Spinal cord (tissue), 10 donors: ENCODE measurements around the gene HES7. TPM values are rescaled to one million over a fixed set of nuclear protein-coding genes. Genes with fewer than 3 reads are reported as not detected.

Source experiments
- DNase-seq, 6 donors: peaks; one replicate each; pipeline versions ENCODE4 v3.0.0 to v3.0.0-alpha.2; 2013 to 2015; ENCODE audit warnings: low spot score in 6 of 6, low read depth in 4 of 6
- H3K27ac ChIP-seq: one replicate; pipeline ENCODE4 v1.5.1; 2013; ENCODE audit warnings: low read depth, low read length, control low read depth
- H3K27me3 ChIP-seq: one replicate; pipeline ENCODE4 v1.6.1; 2013; ENCODE audit warnings: low read length; ENCODE audit not compliant: control insufficient read depth, insufficient read depth
- H3K36me3 ChIP-seq: one replicate; pipeline ENCODE4 v1.6.1; 2013; ENCODE audit warnings: low read length; ENCODE audit not compliant: control insufficient read depth, insufficient read depth
- H3K4me1 ChIP-seq: one replicate; pipeline ENCODE4 v1.6.1; 2013; ENCODE audit warnings: low read length; ENCODE audit not compliant: control insufficient read depth, insufficient read depth
- H3K4me3 ChIP-seq: one replicate; pipeline ENCODE4 v1.5.1; 2013; ENCODE audit warnings: low read depth, low read length, control low read depth
- H3K9me3 ChIP-seq: one replicate; pipeline ENCODE4 v1.6.1; 2013; ENCODE audit warnings: low read length; ENCODE audit not compliant: control insufficient read depth, insufficient read depth
- WGBS: methylation state at CpG from one replicate; pipeline ENCODE4 v1.1.5; 2013; ENCODE audit warnings: missing lambda C conversion rate; ENCODE audit not compliant: insufficient coverage; 5-methylcytosine and 5-hydroxymethylcytosine counted together
- polyA plus RNA-seq, 2 donors: library from polyadenylated mRNA; unstranded; fragments of 120-200 nt; gene quantifications; one replicate each; pipeline ENCODE4 v1.2.1, GENCODE V29; 2013; ENCODE audit not compliant: insufficient read length in 2 of 2
- total RNA-seq, 2 donors: library from RNA; depleted of rRNA in 1 of 2; stranded (reverse); fragments of 120-200 nt in 1 of 2; fragments of >200 nt in 1 of 2; gene quantifications; one replicate each; pipeline versions ENCODE4 v1.2.3 to v1.2.4, GENCODE V29; 2013 to 2014
- donor health status: healthy.

The HES7 gene
- total and polyA plus RNA-seq, 4 donors, result 0.20 to 2.5 (median 1.0) TPM

DNA sequence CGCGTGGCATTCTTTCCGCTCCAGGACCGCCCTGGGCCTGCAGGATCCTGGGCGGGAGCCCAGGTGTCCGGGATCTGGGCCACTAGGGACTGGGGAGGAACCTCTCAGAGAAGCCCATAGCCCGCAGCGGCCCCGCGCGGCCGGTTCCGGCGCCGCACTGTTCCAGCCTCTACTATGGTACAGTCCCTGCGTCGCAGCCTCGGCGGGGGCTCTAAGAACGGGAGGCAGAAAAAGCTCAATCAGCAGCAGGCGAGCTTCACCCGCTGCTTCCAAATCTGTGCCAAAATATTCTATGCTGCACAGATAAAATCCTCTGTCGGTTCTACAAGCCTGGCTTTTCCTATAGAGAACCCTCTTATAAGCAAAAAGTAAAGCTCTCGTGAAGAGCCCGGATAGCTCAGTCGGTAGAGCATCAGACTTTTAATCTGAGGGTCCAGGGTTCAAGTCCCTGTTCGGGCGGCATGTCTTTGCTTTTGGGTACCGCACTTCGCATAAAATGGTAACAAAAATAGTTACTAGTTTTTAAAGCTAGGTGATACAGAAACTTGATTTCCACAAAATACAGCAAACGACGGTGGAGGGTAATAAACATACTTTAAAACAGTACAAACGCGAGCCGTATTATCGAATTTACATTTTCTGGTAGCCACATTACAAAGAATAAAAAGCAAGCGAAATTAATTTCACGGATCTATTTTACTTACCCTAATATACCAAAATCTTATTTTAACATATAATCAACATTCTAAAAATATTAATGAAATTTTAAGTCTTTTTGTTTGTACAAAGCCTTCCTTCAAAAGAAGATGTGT lies 4.9 kb downstream of the HES7 start:
- peak overlapping the region; percentile 84 for H3K4me3 ChIP-seq
- H3K27ac ChIP-seq, result peak overlapping the region; percentile 92
- no peaks in the 10 kb centered on the region for H3K9me3 ChIP-seq
- H3K4me1 ChIP-seq, result peaks cover 56% of the 10 kb centered on the region
- H3K36me3 ChIP-seq, result no peaks in the 10 kb centered on the region
- 0% methylated on average over 27 of the region's 38 CpGs for WGBS
- H3K27me3 ChIP-seq, result peaks cover 57% of the 10 kb centered on the region
- peak in 4 of 6 donors; percentile 79 to 97 (median 89) for DNase-seq

DNA sequence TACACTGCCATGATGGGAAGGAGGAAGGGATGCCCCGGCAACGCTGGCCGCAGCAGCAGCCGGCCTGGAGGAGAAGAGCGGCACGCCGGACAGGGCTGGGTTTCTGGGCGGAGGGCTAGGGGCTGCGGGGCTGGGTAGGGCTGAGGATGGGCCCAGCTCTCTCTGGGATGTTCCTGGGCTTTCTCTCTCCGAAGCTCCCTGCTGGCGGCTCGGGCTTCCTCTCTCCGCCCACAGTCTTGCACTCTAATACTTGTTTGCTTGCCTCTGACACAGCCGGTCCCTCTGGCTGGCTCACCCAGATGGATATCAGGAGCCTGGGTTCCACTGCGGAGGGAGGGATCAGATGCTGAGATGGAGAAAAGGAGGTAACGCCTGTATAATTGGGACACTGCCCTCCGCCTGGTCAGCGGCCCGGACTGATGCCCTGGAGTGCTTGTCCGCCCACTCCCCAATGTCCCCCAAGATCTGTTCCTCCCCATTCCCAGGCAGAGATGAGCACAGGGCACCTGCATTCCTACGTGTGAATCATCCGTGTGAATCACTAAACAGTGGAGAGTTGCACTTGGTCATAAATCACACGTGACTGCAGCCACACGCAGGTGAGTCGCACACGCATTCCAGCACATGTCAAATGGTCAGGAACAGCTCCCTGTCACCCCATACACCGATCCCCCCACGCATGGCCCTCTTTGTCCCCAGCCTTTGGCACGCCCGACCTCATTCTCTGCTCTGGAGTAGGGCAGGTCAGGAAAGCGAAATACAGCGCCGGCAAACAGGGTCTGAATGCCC lies 5.7 kb downstream of the HES7 start, which contains the start of gene ALOXE3:
Gene ALOXE3 (minus strand): TSS at position 535 of the 789 bp plus-strand sequence. CDS start 524 bp downstream, at position 11.
- H3K9me3 ChIP-seq, result no peaks in the 10 kb centered on the region
- H3K4me3 ChIP-seq, result peak within 1 kb of the TSS; percentile 84
- DNase-seq, result peak in 2 of 6 donors; percentile 61 to 64
- no peaks in the 10 kb centered on the region for H3K36me3 ChIP-seq
- H3K27me3 ChIP-seq, result peaks cover 51% of the 10 kb centered on the region
- under 1% methylated on average over 28 of the region's 33 CpGs for WGBS
- H3K4me1 ChIP-seq, result peaks cover 48% of the 10 kb centered on the region
- peak within 1 kb of the TSS; percentile 92 for H3K27ac ChIP-seq

DNA sequence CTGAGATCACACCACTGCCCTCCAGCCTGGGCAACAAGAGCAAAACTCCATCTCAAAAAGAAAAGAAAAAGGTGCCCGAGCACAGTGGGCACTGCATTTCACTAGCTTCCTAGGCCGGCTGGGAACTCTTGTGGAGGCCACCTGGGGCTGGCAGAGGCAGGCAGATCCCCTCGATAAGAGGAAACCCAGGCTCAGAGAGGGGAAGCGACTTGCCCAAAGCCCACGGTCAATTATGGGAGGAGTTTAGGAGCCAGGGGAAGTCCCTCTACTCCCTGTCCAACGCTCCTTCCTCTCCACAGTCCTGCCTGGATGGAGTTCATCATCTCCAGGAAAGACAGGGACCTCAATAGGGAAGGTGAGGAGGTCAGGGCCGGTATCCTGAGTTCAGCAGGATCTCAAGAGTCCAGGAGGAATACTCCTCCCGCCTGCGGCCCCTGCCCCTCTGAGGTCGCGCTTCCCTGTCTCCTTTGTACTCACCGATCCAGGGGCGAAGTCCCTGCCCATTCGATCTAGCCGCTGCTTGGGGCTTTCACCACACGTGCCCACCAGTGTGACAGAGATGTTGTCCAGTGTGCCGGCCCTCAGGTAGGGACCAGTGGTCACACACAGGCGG lies 6.4 kb downstream of the HES7 start:
- 7% methylated on average over 17 of the region's 18 CpGs for WGBS
- DNase-seq, result peak in 1 of 6 donors; percentile 27
- H3K4me1 ChIP-seq, result peaks cover 41% of the 10 kb centered on the region
- peak overlapping the region; percentile 84 for H3K4me3 ChIP-seq
- no peaks in the 10 kb centered on the region for H3K36me3 ChIP-seq
- no peak overlapping the region for H3K27ac ChIP-seq
- H3K27me3 ChIP-seq, result peaks cover 49% of the 10 kb centered on the region
- no peaks in the 10 kb centered on the region for H3K9me3 ChIP-seq

DNA sequence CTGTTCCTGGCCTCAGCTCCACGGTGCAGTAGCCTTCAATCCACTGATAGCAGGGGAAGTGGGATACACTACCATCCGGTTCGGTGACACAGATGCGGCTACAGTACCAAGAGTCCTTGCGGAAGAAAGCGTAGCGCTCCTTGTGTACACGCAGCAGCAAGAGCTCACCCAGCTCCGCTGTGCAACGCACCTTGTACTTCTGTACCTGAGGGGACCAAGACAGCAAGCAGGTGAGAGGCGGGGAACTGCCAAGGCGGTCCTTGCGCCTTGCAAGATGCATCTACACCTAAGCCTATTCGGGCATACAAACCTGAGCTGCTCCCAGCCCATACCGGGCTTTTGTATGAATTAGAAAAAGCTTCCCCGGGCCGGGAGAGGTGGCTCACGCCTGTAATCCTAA lies 7.1 kb downstream of the HES7 start:
- Histone ChIP-seq H3K9me3 (no peaks in the 10 kb centered on the region), H3K27ac (no peak overlapping the region), H3K27me3 (peaks cover 54% of the 10 kb centered on the region), H3K4me3 (no peak overlapping the region), H3K36me3 (no peaks in the 10 kb centered on the region), H3K4me1 (peaks cover 34% of the 10 kb centered on the region)
- DNase-seq, result peak in 1 of 6 donors; percentile 5
- WGBS, result 71% methylated on average over 18 of the region's 18 CpGs

DNA sequence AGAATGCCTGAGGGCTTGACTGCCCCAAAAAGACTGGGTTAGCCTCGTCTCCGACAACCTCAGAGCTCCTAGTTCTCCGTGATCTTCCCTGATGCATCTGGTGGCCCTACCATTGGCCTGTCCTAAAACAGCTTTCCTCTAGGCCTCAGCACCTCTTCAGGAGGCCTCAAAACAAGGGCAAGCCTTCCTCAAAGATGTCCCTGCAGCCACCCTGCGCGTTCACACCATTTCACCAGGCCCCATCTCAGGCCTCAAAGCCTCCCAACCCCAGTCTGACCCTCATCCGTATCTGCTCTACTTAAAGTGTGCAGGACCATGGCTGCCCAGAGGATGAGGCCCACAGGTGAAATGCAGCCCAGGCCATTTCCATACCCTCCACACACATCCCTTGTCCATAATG lies 13.0 kb downstream of the HES7 start:
- H3K27ac ChIP-seq, result no peak overlapping the region
- H3K4me3 ChIP-seq, result no peak overlapping the region
- H3K36me3 ChIP-seq, result no peaks in the 10 kb centered on the region
- no peak for DNase-seq
- H3K4me1 ChIP-seq, result peaks cover 11% of the 10 kb centered on the region
- H3K9me3 ChIP-seq, result no peaks in the 10 kb centered on the region
- H3K27me3 ChIP-seq, result peaks cover 63% of the 10 kb centered on the region
- 95% methylated on average over 6 of the region's 6 CpGs for WGBS

DNA sequence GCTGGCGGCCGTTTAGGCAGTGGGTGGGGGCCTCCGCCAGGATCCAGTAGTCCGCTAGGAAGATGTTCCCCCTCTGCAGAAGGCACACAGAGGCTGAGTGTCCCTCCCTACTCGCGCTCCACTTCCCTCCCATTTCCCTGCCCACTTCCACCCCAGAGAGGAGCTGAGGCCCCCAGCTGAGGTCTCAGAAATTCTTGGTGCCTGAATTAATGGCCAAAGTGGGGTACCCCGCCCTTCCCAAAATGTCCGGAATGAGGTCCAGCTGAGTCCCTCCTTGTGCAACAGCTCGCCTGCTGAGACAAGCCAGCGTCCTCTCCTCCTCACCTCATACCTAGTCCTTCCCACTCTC lies 13.5 kb downstream of the HES7 start:
- 15% methylated on average over 10 of the region's 10 CpGs for WGBS
- Histone ChIP-seq H3K27me3 (peaks cover 59% of the 10 kb centered on the region), H3K27ac (no peak overlapping the region), H3K9me3 (no peaks in the 10 kb centered on the region), H3K4me1 (peaks cover 11% of the 10 kb centered on the region), H3K36me3 (no peaks in the 10 kb centered on the region), H3K4me3 (no peak overlapping the region)
- no peak for DNase-seq

DNA sequence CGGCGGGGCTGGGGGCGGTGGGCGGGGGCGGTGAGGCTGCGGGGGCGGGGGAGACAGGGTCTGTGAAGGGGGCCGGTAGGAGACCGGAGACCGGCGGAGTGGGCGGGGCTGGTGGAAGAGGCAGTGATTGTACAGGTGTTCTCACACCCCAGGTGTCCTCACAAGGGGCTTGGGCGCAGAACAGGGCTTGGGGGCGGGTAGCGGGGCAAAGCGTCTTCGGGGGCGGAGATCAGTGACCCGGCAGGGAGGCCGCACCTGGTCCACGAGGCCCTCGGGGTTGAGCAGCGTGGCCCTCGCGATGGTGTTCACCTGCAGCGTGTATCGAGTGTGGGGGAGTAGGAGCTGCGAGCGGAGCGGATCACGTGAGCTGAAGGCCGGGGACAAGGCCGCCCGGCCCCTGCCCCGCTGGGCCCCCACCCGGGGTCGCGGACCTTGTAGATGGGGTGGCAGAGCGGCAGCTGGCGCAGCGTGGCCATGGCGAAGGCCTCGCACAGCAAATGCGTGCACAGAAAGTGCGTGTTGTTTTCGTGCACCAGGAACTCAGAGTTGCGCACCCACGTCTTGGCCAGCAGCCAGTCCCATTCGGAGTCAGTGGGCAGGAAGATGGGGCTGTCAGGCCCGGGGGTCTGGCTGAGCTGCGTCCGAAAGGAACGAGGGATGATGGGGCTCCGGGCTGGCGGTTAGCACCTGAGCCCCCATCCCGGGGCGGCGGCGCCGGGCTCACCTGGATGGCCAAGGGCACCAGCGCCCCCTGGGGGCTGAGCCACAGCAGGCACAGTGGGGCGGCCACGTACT lies 14.0 kb downstream of the HES7 start:
- WGBS, result 5% methylated on average over 55 of the region's 63 CpGs
- peak overlapping the region; percentile 24 for H3K4me3 ChIP-seq
- H3K4me1 ChIP-seq, result peaks cover 11% of the 10 kb centered on the region
- H3K36me3 ChIP-seq, result no peaks in the 10 kb centered on the region
- H3K9me3 ChIP-seq, result no peaks in the 10 kb centered on the region
- peak in 3 of 6 donors; percentile 1 to 48 (median 41) for DNase-seq
- H3K27ac ChIP-seq, result no peak overlapping the region
- H3K27me3 ChIP-seq, result peaks cover 53% of the 10 kb centered on the region

DNA sequence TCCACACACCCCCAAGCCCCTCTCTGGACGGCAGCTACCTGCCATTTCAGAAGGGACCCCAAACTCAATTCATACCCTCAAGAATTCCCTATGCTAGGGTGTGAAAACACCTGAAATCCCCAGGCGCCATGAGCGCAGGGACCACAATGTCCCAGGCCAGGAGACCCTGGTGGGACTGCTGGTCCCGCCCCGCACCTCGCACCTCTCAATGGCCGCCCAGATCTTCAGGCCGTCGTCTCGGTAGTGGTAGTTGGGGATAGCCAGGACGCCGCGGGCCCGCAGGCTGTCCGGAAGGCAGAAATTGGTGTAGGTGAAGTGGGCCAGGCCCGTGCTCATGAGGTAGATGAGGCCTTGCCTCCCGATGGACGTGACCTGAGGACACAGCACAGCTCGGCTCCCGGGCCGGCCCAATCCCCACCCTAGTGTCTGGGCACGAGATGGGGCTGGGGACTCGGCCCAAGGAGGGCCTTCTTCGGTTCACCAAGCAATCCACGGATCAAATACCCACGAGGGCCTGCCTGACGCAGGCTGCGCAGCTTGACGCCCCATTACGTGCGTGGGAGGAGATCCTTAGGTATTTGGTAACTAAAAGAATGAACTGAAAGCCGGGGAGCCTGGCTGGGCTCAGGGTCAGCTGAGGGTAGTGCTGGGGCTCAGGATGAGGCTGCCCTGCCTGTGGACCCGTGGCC lies 14.8 kb downstream of the HES7 start:
- no peaks in the 10 kb centered on the region for H3K36me3 ChIP-seq
- H3K4me1 ChIP-seq, result peaks cover 11% of the 10 kb centered on the region
- H3K9me3 ChIP-seq, result no peaks in the 10 kb centered on the region
- 77% methylated on average over 32 of the region's 33 CpGs for WGBS
- H3K27ac ChIP-seq, result no peak overlapping the region
- peaks cover 46% of the 10 kb centered on the region for H3K27me3 ChIP-seq
- no peak overlapping the region for H3K4me3 ChIP-seq
- DNase-seq, result no peak
